HepG2 (cell line): ENCODE results near the gene DOCK2. TPM values are rescaled to one million over a fixed set of nuclear protein-coding genes. Genes with fewer than 3 reads are reported as not detected.

Source experiments
- ATAC-seq: fragments of 200-7000 bp; cut with Tn5 transposase; 3 replicates; pipeline ENCODE4 v1.9.1; 2020; ENCODE audit warnings: mild to moderate bottlenecking, moderate library complexity
- BruUV-seq: library from RNA; stranded (reverse); fragments of 400-500 nt; replicated peaks from 2 replicates; lab custom pipeline; 2021; lab: Mats Ljungman, UMichigan
- CTCF ChIA-PET: fragments of 300-600 bp; formaldehyde crosslinking; extraction: SDS; loops from one replicate; lab custom pipeline; 2021; ENCODE audit warnings: low total read pairs, inconsistent platforms, low intra/inter-chr PET ratio; lab: Yijun Ruan, JAX
- POLR2A ChIA-PET: fragments of 350-600 bp; sonication (Branson Sonifier 250); formaldehyde crosslinking; loops from one replicate; lab custom pipeline; 2020; ENCODE audit warnings: antibody characterized with exemption, inconsistent platforms; lab: Yijun Ruan, JAX
- DNase-seq: peaks from one replicate; pipeline ENCODE4 v3.0.0-alpha.2; 2015; ENCODE audit warnings: low spot score
- FAIRE-seq: peaks from 3 replicates; lab custom pipeline; 2011; peaks lifted over from hg19 to GRCh38; lab: Jason Lieb, UNC
- H2AFZ ChIP-seq: one replicate; pipeline ENCODE4 v1.6.1; 2011; ENCODE audit warnings: low read length, inconsistent platforms
- H3K27ac ChIP-seq: fragments of 300-600 bp; 3 replicates; pipeline ENCODE4 v1.8.0; 2011; ENCODE audit warnings: mixed run types, mild to moderate bottlenecking, mixed read lengths, low read length, inconsistent platforms; ENCODE audit not compliant: insufficient read depth; ENCODE audit errors: extremely low read length
- H3K27me3 ChIP-seq, 2 experiments: fragments of 200-600 bp in 1 of 2; 2 replicates in 1 of 2; 3 replicates in 1 of 2; pipeline versions ENCODE4 v1.6.0 to v1.8.0; 2011; ENCODE audit warnings: low read length in 2 of 2, mild to moderate bottlenecking in 2 of 2, moderate library complexity in 2 of 2, inconsistent platforms in 1 of 2; ENCODE audit not compliant: insufficient read depth in 2 of 2, control insufficient read depth in 1 of 2
- H3K36me3 ChIP-seq, 2 experiments: fragments of 200-600 bp in 1 of 2; replicated peaks in 1 of 2; 2 replicates in 1 of 2; 3 replicates in 1 of 2; pipeline versions ENCODE4 v1.5.1 to v1.8.0; 2011; ENCODE audit warnings: low read length in 2 of 2, inconsistent platforms in 1 of 2; ENCODE audit not compliant: insufficient read depth in 2 of 2, control insufficient read depth in 1 of 2
- H3K4me1 ChIP-seq: 2 replicates; pipeline ENCODE4 v1.5.1; 2012; ENCODE audit warnings: low read length, inconsistent platforms; ENCODE audit not compliant: insufficient read depth
- H3K4me2 ChIP-seq: 2 replicates; pipeline ENCODE4 v1.6.0; 2011; ENCODE audit warnings: low read depth, low read length, inconsistent platforms
- H3K4me3 ChIP-seq, 3 experiments: fragments of 200-600 bp in 1 of 3; sonication (generic), shearing (Covaris generic) in 1 of 3; replicated peaks in 1 of 3; 2 replicates each; pipeline ENCODE4 v1.5.1; 2011 to 2016; ENCODE audit warnings: low read length in 3 of 3, inconsistent platforms in 2 of 3, low read depth in 2 of 3, mild to moderate bottlenecking in 2 of 3, control low read depth in 1 of 3, mixed read lengths in 1 of 3; ENCODE audit not compliant: insufficient read depth in 1 of 3
- H3K79me2 ChIP-seq: one replicate; pipeline ENCODE4 v1.6.1; 2011; ENCODE audit warnings: low read length, inconsistent platforms; ENCODE audit not compliant: insufficient read depth
- H3K9ac ChIP-seq: 2 replicates; pipeline ENCODE4 v1.6.0; 2011; ENCODE audit warnings: mild to moderate bottlenecking, low read depth, low read length, inconsistent platforms; ENCODE audit not compliant: insufficient read depth
- H3K9me3 ChIP-seq: 2 replicates; pipeline ENCODE4 v1.5.1; 2012; ENCODE audit warnings: mild to moderate bottlenecking, low read length
- H4K20me1 ChIP-seq: 2 replicates; pipeline ENCODE4 v1.6.0; 2011; ENCODE audit warnings: inconsistent platforms, mild to moderate bottlenecking, low read length, moderate library complexity; ENCODE audit not compliant: insufficient read depth
- IRX3 ChIP-seq: sonication (generic); formaldehyde crosslinking; IDR thresholded peaks from 2 replicates; pipeline ENCODE4 v1.8.1; 2023; ENCODE audit warnings: mild to moderate bottlenecking, low read depth, missing genetic modification reagents, borderline replicate concordance
- KDM5B ChIP-seq: sonication (generic); formaldehyde crosslinking; IDR thresholded peaks from 2 replicates; pipeline ENCODE4 v1.4.0; 2020; ENCODE audit warnings: missing genetic modification reagents, mild to moderate bottlenecking, borderline replicate concordance
- LCORL ChIP-seq, 2 experiments: fragments of 450-650 bp in 1 of 2; sonication (generic) in 1 of 2; formaldehyde crosslinking in 1 of 2; IDR thresholded peaks; 2 replicates each; pipeline versions ENCODE4 v1.5.0 to v1.6.1; 2017 to 2020; ENCODE audit warnings: antibody characterized with exemption in 1 of 2, missing genetic modification reagents in 1 of 2
- PRDM4 ChIP-seq: sonication (generic); formaldehyde crosslinking; IDR thresholded peaks from 2 replicates; pipeline ENCODE4 v1.9.0; 2021; ENCODE audit warnings: missing genetic modification reagents, borderline replicate concordance
- RNF2 ChIP-seq: fragments of 450-650 bp; conservative IDR thresholded peaks from 2 replicates; pipeline ENCODE4 v1.6.1; 2016; ENCODE audit warnings: low read depth
- SIX1 ChIP-seq: sonication (generic); formaldehyde crosslinking; IDR thresholded peaks from 2 replicates; pipeline ENCODE4 v1.4.0; 2020; ENCODE audit warnings: missing genetic modification reagents, borderline replicate concordance
- XBP1 ChIP-seq: sonication (generic); formaldehyde crosslinking; IDR thresholded peaks from 2 replicates; pipeline ENCODE4 v1.5.0; 2020; ENCODE audit warnings: missing genetic modification reagents
- ZGPAT ChIP-seq: IDR thresholded peaks from 2 replicates; pipeline ENCODE4 v1.6.1; 2016; ENCODE audit warnings: mild to moderate bottlenecking
- ZNF547 ChIP-seq: sonication (generic); formaldehyde crosslinking; IDR thresholded peaks from 2 replicates; pipeline ENCODE4 v1.5.1; 2020; ENCODE audit warnings: mild to moderate bottlenecking, missing genetic modification reagents
- ZNF557 ChIP-seq: sonication (generic); formaldehyde crosslinking; IDR thresholded peaks from 2 replicates; pipeline ENCODE4 v1.4.0; 2020; ENCODE audit warnings: missing genetic modification reagents
- ZNF7 ChIP-seq: IDR thresholded peaks from 2 replicates; pipeline ENCODE4 v1.6.1; 2016; ENCODE audit warnings: missing biosample characterization, missing genetic modification reagents
- ZNF703 ChIP-seq: sonication (generic); formaldehyde crosslinking; IDR thresholded peaks from 2 replicates; pipeline ENCODE4 v1.5.1; 2020; ENCODE audit warnings: missing genetic modification reagents, mild to moderate bottlenecking, moderate library complexity, borderline replicate concordance
- WGBS: methylation state at CpG from one replicate; pipeline ENCODE4 v1.1.6; 2017; ENCODE audit warnings: low lambda C conversion rate; 5-methylcytosine and 5-hydroxymethylcytosine counted together
- in situ Hi-C: cut with HindIII; loops from 2 replicates; pipeline ENCODE4 v1.10.0; 2017; ENCODE audit warnings: low pct_unique_long_range_greater_than_20kb; ENCODE audit not compliant: extremely low pct_ligation_motif_present
- intact Hi-C: fragments of 100-400 bp; cut with micrococcal nuclease; formaldehyde crosslinking; loops from one replicate; pipeline ENCODE4 v1.10.0; 2022; ENCODE audit not compliant: unreplicated experiment
- polyA plus RNA-seq, 8 experiments: library from polyadenylated mRNA; depleted of rRNA in 3 of 8; stranded (reverse) in 7 of 8; unstranded in 1 of 8; fragments of >200 nt; fragmentation: Illumina TruSeq in 4 of 8; extraction: Trizol in 4 of 8; gene quantifications; 2 replicates each; pipeline versions ENCODE4 v1.2.1 to v1.2.3, GENCODE V29; 2011 to 2016; ENCODE audit warnings: low read depth in 4 of 8, missing spikeins in 1 of 8, mixed read lengths in 1 of 8; ENCODE audit not compliant: insufficient read depth in 1 of 8
- total RNA-seq, 5 experiments: library from RNA; depleted of rRNA; stranded (reverse); fragments of >200 nt; fragmentation: Illumina TruSeq; extraction: Trizol; gene quantifications; 2 replicates each; pipeline ENCODE4 v1.2.3, GENCODE V29; 2016; ENCODE audit warnings: low read depth in 1 of 5
- TF ChIP-seq, protein P1 (sequence below): IDR thresholded peaks from 2 replicates; pipeline ENCODE4 v1.6.1; 2016; ENCODE audit warnings: missing compliant biosample characterization, missing genetic modification reagents, borderline replicate concordance
- TF ChIP-seq, protein P2 (sequence below): sonication (generic); formaldehyde crosslinking; IDR thresholded peaks from 2 replicates; pipeline ENCODE4 v1.5.0; 2020; ENCODE audit warnings: mild to moderate bottlenecking, missing genetic modification reagents, borderline replicate concordance
- TF ChIP-seq, protein P3 (sequence below): sonication (generic); formaldehyde crosslinking; IDR thresholded peaks from 2 replicates; pipeline ENCODE4 v1.8.0; 2022; ENCODE audit warnings: low read depth, missing genetic modification reagents

Gene DOCK2
- total and polyA plus RNA-seq, 2 of the 13 experiments (the other 11 are each of a cell fraction or from before 2014, with no cell fraction given) = not detected

- no peak overlapping the region for H2AFZ ChIP-seq
- no peaks in the 10 kb centered on the region for H3K36me3 ChIP-seq
- FAIRE-seq (no peak), DNase-seq (no peak), ATAC-seq (no peak)
- H3K27me3 ChIP-seq = peaks cover 0 to 4% of the 10 kb centered on the region in 2 experiments; a peak in 2 of 5 replicates
- no peak overlapping the region for H3K4me2 ChIP-seq
- H3K27ac ChIP-seq = no peak overlapping the region
- no peak overlapping the region for H3K9ac ChIP-seq
- no peaks in the 10 kb centered on the region for H3K4me1 ChIP-seq
- no peaks in the 10 kb centered on the region for H3K79me2 ChIP-seq
- no TSS peak for BruUV-seq
- intact Hi-C loops (no loop called here), in situ Hi-C loops (no loop called here)
- no peak overlapping the region for H3K4me3 ChIP-seq
- H3K9me3 ChIP-seq = no peaks in the 10 kb centered on the region
- ChIA-PET CTCF (no interaction called here), POLR2A (no interaction called here)
- no peaks in the 10 kb centered on the region for H4K20me1 ChIP-seq
- 0% methylated on average over 2 of the region's 2 CpGs for WGBS
- TF ChIP-seq, protein P1, sequence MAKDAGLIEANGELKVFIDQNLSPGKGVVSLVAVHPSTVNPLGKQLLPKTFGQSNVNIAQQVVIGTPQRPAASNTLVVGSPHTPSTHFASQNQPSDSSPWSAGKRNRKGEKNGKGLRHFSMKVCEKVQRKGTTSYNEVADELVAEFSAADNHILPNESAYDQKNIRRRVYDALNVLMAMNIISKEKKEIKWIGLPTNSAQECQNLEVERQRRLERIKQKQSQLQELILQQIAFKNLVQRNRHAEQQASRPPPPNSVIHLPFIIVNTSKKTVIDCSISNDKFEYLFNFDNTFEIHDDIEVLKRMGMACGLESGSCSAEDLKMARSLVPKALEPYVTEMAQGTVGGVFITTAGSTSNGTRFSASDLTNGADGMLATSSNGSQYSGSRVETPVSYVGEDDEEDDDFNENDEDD (CRISPR knock-in tag) = no peak
- no peak for TF ChIP-seq RNF2
- no peak for TF ChIP-seq XBP1
- TF ChIP-seq, protein P2, sequence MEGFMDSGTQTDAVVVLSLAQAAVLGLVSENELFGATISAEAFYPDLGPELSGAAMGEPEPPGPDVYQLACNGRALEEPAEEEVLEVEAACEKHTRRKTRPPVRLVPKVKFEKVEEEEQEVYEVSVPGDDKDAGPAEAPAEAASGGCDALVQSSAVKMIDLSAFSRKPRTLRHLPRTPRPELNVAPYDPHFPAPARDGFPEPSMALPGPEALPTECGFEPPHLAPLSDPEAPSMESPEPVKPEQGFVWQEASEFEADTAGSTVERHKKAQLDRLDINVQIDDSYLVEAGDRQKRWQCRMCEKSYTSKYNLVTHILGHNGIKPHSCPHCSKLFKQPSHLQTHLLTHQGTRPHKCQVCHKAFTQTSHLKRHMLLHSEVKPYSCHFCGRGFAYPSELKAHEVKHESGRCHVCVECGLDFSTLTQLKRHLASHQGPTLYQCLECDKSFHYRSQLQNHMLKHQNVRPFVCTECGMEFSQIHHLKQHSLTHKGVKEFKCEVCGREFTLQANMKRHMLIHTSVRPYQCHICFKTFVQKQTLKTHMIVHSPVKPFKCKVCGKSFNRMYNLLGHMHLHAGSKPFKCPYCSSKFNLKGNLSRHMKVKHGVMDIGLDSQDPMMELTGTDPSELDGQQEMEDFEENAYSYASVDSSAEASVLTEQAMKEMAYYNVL (CRISPR knock-in tag) = no peak
- TF ChIP-seq IRX3 = no peak
- TF ChIP-seq SIX1 (CRISPR knock-in tag) = no peak
- no peak for TF ChIP-seq ZNF703 (CRISPR knock-in tag)
- TF ChIP-seq PRDM4 (CRISPR knock-in tag) = no peak
- TF ChIP-seq ZGPAT (CRISPR knock-in tag) = no peak
- TF ChIP-seq, protein P3, sequence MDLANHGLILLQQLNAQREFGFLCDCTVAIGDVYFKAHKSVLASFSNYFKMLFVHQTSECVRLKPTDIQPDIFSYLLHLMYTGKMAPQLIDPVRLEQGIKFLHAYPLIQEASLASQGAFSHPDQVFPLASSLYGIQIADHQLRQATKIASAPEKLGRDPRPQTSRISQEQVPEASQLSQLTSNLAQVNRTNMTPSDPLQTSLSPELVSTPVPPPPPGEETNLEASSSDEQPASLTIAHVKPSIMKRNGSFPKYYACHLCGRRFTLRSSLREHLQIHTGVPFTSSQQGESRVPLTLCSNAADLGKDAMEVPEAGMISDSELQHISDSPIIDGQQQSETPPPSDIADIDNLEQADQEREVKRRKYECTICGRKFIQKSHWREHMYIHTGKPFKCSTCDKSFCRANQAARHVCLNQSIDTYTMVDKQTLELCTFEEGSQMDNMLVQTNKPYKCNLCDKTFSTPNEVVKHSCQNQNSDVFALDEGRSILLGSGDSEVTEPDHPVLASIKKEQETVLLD (CRISPR knock-in tag) = no peak
- no peak for TF ChIP-seq ZNF547 (CRISPR knock-in tag)
- no peak for TF ChIP-seq ZNF557 (CRISPR knock-in tag)
- TF ChIP-seq LCORL (IDR thresholded peaks at IDR 0.05) = no peak
- no peak for TF ChIP-seq LCORL (CRISPR knock-in tag; IDR thresholded peaks at IDR 0.05)
- TF ChIP-seq KDM5B (CRISPR knock-in tag) = no peak
- no peak for TF ChIP-seq ZNF7 (CRISPR knock-in tag)
Observed at GRCh38 chr5:169797577-169797976, 160.5 kb downstream of the DOCK2 start.
